Endothelial cell of umbilical vein (primary cell): ENCODE data around the gene ASCL5. TPM values are rescaled to one million over a fixed set of nuclear protein-coding genes. Genes with fewer than 3 reads are reported as not detected.

Experiments
- BruUV-seq: library from RNA; stranded (reverse); fragments of 400-500 nt; replicated peaks from 2 replicates; lab custom pipeline; 2021; lab: Mats Ljungman, UMichigan
- CTCF ChIA-PET: fragments of 300-600, 350-600 bp; sonication (Branson Sonifier 250); formaldehyde crosslinking; loops from one replicate; lab custom pipeline; 2021; ENCODE audit warnings: antibody characterized with exemption, inconsistent platforms; lab: Charles Lee
- POLR2A ChIA-PET: fragments of 300-600, 350-600 bp; sonication (Branson Sonifier 250); formaldehyde crosslinking; loops from one replicate; lab custom pipeline; 2021; ENCODE audit warnings: antibody characterized with exemption, inconsistent platforms; lab: Charles Lee
- DNase-seq: peaks from one replicate; pipeline ENCODE4 v3.0.0-alpha.2; 2011; ENCODE audit warnings: low read depth, low spot score
- FAIRE-seq: peaks from 2 replicates; lab custom pipeline; 2011; peaks lifted over from hg19 to GRCh38; lab: Jason Lieb, UNC
- H2AFZ ChIP-seq: 2 replicates; pipeline ENCODE4 v1.6.0; 2012; ENCODE audit warnings: low read depth, low read length, control low read depth, inconsistent platforms
- H3K27ac ChIP-seq: 2 replicates; pipeline ENCODE4 v1.5.1; 2011; ENCODE audit warnings: low read depth, mild to moderate bottlenecking, control low read depth, low read length, moderate library complexity; ENCODE audit not compliant: insufficient read depth
- H3K27me3 ChIP-seq, 2 experiments: 2 replicates each; pipeline versions ENCODE4 v1.6.0 to v1.6.1; 2011; ENCODE audit warnings: low read length in 2 of 2, mixed read lengths in 1 of 2; ENCODE audit not compliant: control insufficient read depth in 2 of 2, insufficient read depth in 2 of 2
- H3K36me3 ChIP-seq, 2 experiments: 2 replicates in 1 of 2; 3 replicates in 1 of 2; pipeline ENCODE4 v1.5.1; 2011; ENCODE audit warnings: low read length in 2 of 2, mild to moderate bottlenecking in 1 of 2, moderate library complexity in 1 of 2; ENCODE audit not compliant: control insufficient read depth in 2 of 2, insufficient read depth in 2 of 2; ENCODE audit errors: extremely low read depth in 1 of 2
- H3K4me1 ChIP-seq: 3 replicates; pipeline ENCODE4 v1.5.1; 2011; ENCODE audit warnings: mild to moderate bottlenecking, low read length; ENCODE audit not compliant: control insufficient read depth, insufficient read depth; ENCODE audit errors: extremely low read depth
- H3K4me2 ChIP-seq: 2 replicates; pipeline ENCODE4 v1.6.1; 2011; ENCODE audit warnings: low read length, control low read depth, mixed read lengths; ENCODE audit not compliant: insufficient read depth
- H3K4me3 ChIP-seq, 3 experiments: fragments of 200-600 bp in 1 of 3; sonication (generic), shearing (Covaris generic) in 1 of 3; replicated peaks in 1 of 3; 2 replicates each; pipeline ENCODE4 v1.5.1; 2011 to 2016; ENCODE audit warnings: control low read depth in 3 of 3, low read length in 3 of 3, mild to moderate bottlenecking in 2 of 3, inconsistent platforms in 1 of 3, low read depth in 1 of 3, moderate library complexity in 1 of 3; ENCODE audit not compliant: insufficient read depth in 1 of 3
- H3K79me2 ChIP-seq: 2 replicates; pipeline ENCODE4 v1.6.0; 2012; ENCODE audit warnings: low read length, inconsistent platforms; ENCODE audit not compliant: control insufficient read depth, insufficient read depth
- H3K9ac ChIP-seq: replicated peaks from 2 replicates; pipeline ENCODE3; 2011; ENCODE audit warnings: low read length, control low read depth; ENCODE audit not compliant: insufficient read depth; ENCODE audit errors: extremely low read depth
- H3K9me1 ChIP-seq: replicated peaks from 3 replicates; pipeline ENCODE4 v1.6.0; 2011; ENCODE audit warnings: mild to moderate bottlenecking, low read length; ENCODE audit not compliant: control insufficient read depth, insufficient read depth; ENCODE audit errors: extremely low read depth
- H3K9me3 ChIP-seq: replicated peaks from 2 replicates; pipeline ENCODE4 v1.5.1; 2012; ENCODE audit warnings: low read length, inconsistent platforms; ENCODE audit not compliant: control insufficient read depth, insufficient read depth
- H4K20me1 ChIP-seq: replicated peaks from 2 replicates; pipeline ENCODE3; 2011; ENCODE audit warnings: mild to moderate bottlenecking, low read length; ENCODE audit not compliant: control insufficient read depth, insufficient read depth; ENCODE audit errors: extremely low read depth
- EZH2 ChIP-seq: IDR thresholded peaks from 2 replicates; pipeline ENCODE4 v1.6.1; 2012; ENCODE audit warnings: borderline replicate concordance, low read depth, mild to moderate bottlenecking, moderate library complexity, low read length, inconsistent platforms; ENCODE audit not compliant: severe bottlenecking
- FOS ChIP-seq: IDR thresholded peaks from 2 replicates; pipeline ENCODE4 v1.6.1; 2011; ENCODE audit warnings: mild to moderate bottlenecking, low read length, moderate library complexity, borderline replicate concordance; ENCODE audit not compliant: insufficient read depth
- GATA2 ChIP-seq: IDR thresholded peaks from 2 replicates; pipeline ENCODE4 v1.7.0; 2011; ENCODE audit warnings: low read depth, mild to moderate bottlenecking, moderate library complexity, mixed read lengths, low read length; ENCODE audit not compliant: insufficient read length, insufficient read depth
- JUN ChIP-seq: IDR thresholded peaks from 2 replicates; pipeline ENCODE4 v1.6.1; 2011; ENCODE audit warnings: borderline replicate concordance, low read depth; ENCODE audit not compliant: insufficient read length, insufficient read depth
- MYC ChIP-seq: IDR thresholded peaks from one replicate; pipeline ENCODE4 v1.6.1; 2011; ENCODE audit warnings: mild to moderate bottlenecking, low read depth, low read length
- POLR2A ChIP-seq: IDR thresholded peaks from 2 replicates; pipeline ENCODE4 v1.6.1; 2012; ENCODE audit warnings: low read depth, mild to moderate bottlenecking, control low read depth, low read length
- POLR2AphosphoS5 ChIP-seq: IDR thresholded peaks from 2 replicates; pipeline ENCODE4 v1.6.1; 2012; ENCODE audit warnings: low read depth, mild to moderate bottlenecking, control low read depth, low read length, moderate library complexity; ENCODE audit not compliant: insufficient read depth
- dilution Hi-C: fragments of 300-500 bp; cut with MboI; formaldehyde crosslinking; loops from one replicate; pipeline ENCODE4 v1.15.0; 2019; ENCODE audit warnings: low sequenced_read_pairs; ENCODE audit not compliant: extremely low pct_ligation_motif_present
- intact Hi-C: fragments of 100-400 bp; cut with micrococcal nuclease; formaldehyde crosslinking; loops from one replicate; pipeline ENCODE4 v1.10.0; 2022
- polyA plus RNA-seq, 4 experiments: library from polyadenylated mRNA; depleted of rRNA in 3 of 4; stranded (reverse) in 3 of 4; unstranded in 1 of 4; fragments of >200 nt; gene quantifications; 2 replicates each; pipeline versions ENCODE4 v1.2.1 to v1.2.3, GENCODE V29; 2011 to 2012; ENCODE audit warnings: missing spikeins in 1 of 4
- total RNA-seq: library from RNA; stranded (reverse); gene quantifications from 2 replicates; pipeline ENCODE4 v1.2.3, GENCODE V29; 2021
- TF ChIP-seq, protein P1 (sequence below), 2 donors: IDR thresholded peaks; 1 replicate in 1 of 2; 2 replicates in 1 of 2; pipeline ENCODE4 v1.5.1; 2011; ENCODE audit warnings: low read length in 2 of 2, mild to moderate bottlenecking in 2 of 2, moderate library complexity in 2 of 2, control low read depth in 1 of 2, inconsistent platforms in 1 of 2, low read depth in 1 of 2; ENCODE audit not compliant: insufficient read depth in 1 of 2; ENCODE audit errors: extremely low read depth in 1 of 2
- TF ChIP-seq, protein P2 (sequence below): IDR thresholded peaks from 2 replicates; pipeline ENCODE4 v1.6.1; 2011; ENCODE audit not compliant: insufficient read depth, insufficient read length

Gene ASCL5
- total and polyA plus RNA-seq, 2 donors (not counting 3 experiments of a cell fraction or from before 2014, with no cell fraction given): not detected

DNA sequence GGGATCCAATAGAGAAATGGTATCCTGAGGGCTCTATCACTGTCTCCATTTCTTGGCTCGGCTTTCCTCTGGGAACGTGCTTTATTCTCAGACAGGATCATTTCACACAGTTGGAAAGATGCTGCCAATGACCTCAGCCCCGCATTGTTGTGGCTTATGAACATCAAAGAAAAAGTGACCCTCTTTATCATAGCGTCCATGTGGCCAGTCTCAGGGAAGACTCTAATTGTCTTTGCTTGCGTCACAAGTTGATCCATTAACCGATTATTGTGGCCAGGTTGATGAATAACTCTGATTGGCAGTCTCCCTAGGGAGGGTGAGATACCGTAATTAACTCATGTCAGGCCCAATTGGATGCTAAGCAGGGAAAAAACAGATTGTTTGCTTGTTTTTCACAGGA is 37.7 kb upstream of the ASCL5 start:
- DNase-seq: no peak
- Histone ChIP-seq H3K27ac (no peak overlapping the region), H4K20me1 (no peaks in the 10 kb centered on the region), H3K79me2 (no peaks in the 10 kb centered on the region), H3K9me3 (no peaks in the 10 kb centered on the region), H3K9ac (no peak overlapping the region), H3K4me2 (no peak overlapping the region), H3K36me3 (no peaks in the 10 kb centered on the region), H3K27me3 (peaks cover 22 to 23% of the 10 kb centered on the region in 2 experiments), H3K9me1 (no peaks in the 10 kb centered on the region), H3K4me1 (no peaks in the 10 kb centered on the region), H3K4me3 (no peak overlapping the region), H2AFZ (no peak overlapping the region)
- POLR2A ChIA-PET: no interaction called here
- TF ChIP-seq POLR2A: no peak
- TF ChIP-seq POLR2AphosphoS5: no peak
- no peak for TF ChIP-seq EZH2
- no peak for FAIRE-seq
- BruUV-seq: no TSS peak
- dilution Hi-C loops (no loop called here), intact Hi-C loops (no loop called here)
- CTCF ChIA-PET: interaction anchor here (1.4 kb wide), 2 partner anchors 9 to 45 kb away, joined by 3 read pairs; no protein-coding TSS in a partner anchor

DNA sequence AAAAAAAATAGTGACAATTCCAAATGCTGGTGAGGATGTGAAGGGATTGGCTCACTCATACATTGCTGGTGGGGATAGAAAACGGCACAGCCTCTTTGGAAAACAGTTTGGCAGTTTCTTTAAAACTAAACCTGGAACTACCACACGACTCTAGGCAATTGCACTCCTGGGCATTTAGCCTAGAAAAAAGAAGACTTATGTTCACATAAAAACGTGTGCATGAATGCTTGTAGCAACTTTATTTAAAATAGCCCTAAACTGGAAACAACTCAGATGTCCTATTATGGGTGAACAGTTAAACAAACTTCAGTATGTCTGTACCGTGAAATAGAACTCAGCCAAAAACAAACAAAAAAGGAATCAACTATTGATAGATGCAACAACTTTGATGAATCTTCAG is 36.7 kb upstream of the ASCL5 start:
- dilution Hi-C loops (no loop called here), intact Hi-C loops (no loop called here)
- H3K36me3 ChIP-seq: no peaks in the 10 kb centered on the region
- no peak overlapping the region for H2AFZ ChIP-seq
- H3K9me3 ChIP-seq: no peaks in the 10 kb centered on the region
- no peak overlapping the region for H3K27ac ChIP-seq
- peaks cover 25 to 28% of the 10 kb centered on the region in 2 experiments for H3K27me3 ChIP-seq
- no TSS peak for BruUV-seq
- H3K79me2 ChIP-seq: no peaks in the 10 kb centered on the region
- ChIA-PET CTCF (interaction anchor here (0.9 to 1.4 kb wide), 4 partner anchors 10 to 59 kb away, joined by 3 read pairs; no protein-coding TSS in a partner anchor), POLR2A (no interaction called here)
- H3K9me1 ChIP-seq: no peaks in the 10 kb centered on the region
- FAIRE-seq (no peak), DNase-seq (no peak)
- TF ChIP-seq, protein P1, sequence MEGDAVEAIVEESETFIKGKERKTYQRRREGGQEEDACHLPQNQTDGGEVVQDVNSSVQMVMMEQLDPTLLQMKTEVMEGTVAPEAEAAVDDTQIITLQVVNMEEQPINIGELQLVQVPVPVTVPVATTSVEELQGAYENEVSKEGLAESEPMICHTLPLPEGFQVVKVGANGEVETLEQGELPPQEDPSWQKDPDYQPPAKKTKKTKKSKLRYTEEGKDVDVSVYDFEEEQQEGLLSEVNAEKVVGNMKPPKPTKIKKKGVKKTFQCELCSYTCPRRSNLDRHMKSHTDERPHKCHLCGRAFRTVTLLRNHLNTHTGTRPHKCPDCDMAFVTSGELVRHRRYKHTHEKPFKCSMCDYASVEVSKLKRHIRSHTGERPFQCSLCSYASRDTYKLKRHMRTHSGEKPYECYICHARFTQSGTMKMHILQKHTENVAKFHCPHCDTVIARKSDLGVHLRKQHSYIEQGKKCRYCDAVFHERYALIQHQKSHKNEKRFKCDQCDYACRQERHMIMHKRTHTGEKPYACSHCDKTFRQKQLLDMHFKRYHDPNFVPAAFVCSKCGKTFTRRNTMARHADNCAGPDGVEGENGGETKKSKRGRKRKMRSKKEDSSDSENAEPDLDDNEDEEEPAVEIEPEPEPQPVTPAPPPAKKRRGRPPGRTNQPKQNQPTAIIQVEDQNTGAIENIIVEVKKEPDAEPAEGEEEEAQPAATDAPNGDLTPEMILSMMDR (IDR thresholded peaks at IDR 0.05; ENCODE audit: extremely low read depth in 1 of 2, insufficient read depth in 1 of 2, low read depth in 1 of 2, low read length in 2 of 2): no peak
- TF ChIP-seq EZH2 (no peak), POLR2A (no peak), GATA2 (no peak), JUN (no peak), MYC (no peak), FOS (no peak), POLR2AphosphoS5 (no peak)
- TF ChIP-seq, protein P2, sequence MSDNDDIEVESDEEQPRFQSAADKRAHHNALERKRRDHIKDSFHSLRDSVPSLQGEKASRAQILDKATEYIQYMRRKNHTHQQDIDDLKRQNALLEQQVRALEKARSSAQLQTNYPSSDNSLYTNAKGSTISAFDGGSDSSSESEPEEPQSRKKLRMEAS: no peak
- no peaks in the 10 kb centered on the region for H3K4me1 ChIP-seq
- H3K4me3 ChIP-seq: no peak overlapping the region
- no peak overlapping the region for H3K4me2 ChIP-seq
- no peaks in the 10 kb centered on the region for H4K20me1 ChIP-seq
- no peak overlapping the region for H3K9ac ChIP-seq
